GM21786 (cell line): ENCODE measurements around the gene CNTN6.
"Not testable (repeated sequence)": the region's sequence is repeated elsewhere in the genome, so short reads cannot be mapped to it uniquely, and the experiment has no call there.

Experiments used
- ATAC-seq: cut with Tn5 transposase; IDR thresholded peaks from one replicate; pipeline ENCODE4 v1.9.1; 2021; ENCODE audit not compliant: unreplicated experiment

The CNTN6 gene

DNA sequence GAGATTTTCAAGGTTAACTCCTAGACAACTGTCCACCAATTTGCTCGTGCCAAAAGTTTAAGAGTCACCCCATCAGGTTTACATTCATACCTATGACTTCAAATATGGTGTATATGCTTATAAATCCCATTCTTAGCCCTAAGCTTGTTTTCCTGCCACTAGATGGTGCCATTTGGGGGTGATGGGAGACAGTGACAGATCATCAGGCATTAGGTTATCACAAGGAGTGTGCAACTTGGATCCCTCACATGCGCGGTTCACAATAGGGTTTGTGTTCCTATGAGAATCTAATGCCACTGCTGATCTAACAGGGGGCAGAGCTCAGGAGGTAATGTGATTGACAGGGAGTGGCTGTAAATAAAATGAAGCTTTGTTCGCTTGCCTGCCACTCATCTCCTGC, 182.7 kb downstream of the CNTN6 start:
- ATAC-seq: no peak

DNA sequence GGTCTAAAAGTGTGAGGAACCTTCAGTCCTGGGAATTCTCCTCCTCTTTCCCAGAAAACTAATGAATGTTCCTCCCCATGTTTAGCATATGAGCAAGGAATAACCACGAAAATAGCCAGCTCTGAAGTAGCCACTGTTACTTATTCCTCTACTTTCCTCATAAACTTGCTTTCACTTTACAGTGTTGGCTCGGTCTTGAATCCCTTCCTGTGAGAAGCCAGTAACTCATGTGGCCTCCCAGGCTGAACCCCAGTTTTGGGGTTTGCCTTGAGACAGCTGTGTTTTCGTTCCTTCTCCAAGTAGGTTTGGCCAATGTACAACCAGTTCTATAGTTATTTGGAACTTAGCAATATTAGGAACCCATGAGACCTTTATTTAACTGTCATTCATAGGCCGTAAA, 195.0 kb downstream of the CNTN6 start:
- no peak for ATAC-seq

DNA sequence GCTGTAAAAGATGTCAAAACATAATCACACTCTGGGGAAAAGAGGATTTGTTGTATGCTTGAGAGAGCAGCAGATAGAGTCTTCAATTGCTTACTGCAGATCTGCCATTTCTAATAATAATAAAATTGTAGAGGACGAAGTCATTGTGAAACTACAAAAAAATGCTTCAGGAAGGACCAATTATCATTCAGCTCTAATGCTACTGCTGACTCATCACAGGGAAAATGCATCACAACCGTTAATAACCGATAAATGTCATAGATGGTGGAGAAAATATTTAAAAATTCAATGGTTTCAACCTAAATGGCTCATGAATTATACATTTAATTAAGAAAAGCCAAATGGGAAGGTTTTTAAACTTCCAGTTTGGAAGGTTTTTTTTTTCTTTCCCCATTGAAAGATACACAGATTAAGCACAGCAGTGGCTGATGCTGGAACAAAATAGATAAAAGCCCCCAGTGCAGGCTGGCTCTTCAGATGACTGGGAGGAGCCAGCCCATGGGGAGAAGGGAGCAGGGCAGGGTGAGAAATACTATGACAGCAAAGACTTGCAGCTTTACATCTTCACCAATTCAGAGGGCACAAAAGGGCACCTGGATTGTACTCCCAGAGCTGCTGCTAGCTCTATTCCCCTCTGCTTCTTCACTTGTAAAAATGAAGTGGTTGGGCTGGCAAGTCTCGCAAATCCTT, 196.1 kb downstream of the CNTN6 start:
- no peak for ATAC-seq

DNA sequence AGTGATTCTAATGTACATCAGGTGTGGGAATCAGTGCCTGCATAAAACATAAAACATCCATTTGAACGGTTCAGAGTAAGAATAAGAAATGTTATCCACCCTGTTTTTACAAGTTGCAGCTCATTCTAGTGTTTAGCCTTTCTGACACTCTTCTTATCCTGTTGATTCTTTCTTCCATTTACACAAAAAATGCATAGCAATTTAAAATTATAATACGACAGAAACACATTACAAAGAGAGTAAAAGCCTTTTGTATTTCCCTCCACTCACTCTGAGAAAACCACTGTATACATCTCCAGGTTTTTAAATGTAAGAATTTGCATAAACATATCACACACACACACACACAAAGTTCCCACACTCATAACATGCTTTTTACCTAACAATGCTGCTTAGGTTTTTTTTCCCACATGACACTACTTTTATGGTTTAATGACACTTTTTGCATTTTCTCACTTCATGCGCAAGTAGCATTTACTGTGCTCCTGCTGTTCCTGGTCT, 199.8 kb downstream of the CNTN6 start:
- ATAC-seq: no peak

DNA sequence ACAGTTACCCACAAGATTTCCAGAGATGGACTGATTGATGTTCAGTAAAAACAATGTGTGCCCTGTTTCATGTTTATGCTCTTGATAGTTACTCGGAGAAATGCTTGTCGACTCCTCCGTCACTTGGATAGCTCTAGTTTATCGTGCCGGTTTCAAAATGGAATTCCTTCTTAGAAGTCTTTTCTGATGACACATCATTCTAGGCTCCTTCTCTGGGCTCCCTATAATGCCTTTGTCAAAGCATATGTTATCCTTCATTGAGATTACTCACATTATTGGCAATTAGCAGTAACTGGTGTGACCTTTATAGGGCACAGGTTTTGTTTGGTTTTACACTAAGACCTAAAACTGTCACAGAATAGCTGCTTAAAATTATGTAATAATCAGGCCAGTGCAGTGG, 201.8 kb downstream of the CNTN6 start:
- ATAC-seq: no peak

DNA sequence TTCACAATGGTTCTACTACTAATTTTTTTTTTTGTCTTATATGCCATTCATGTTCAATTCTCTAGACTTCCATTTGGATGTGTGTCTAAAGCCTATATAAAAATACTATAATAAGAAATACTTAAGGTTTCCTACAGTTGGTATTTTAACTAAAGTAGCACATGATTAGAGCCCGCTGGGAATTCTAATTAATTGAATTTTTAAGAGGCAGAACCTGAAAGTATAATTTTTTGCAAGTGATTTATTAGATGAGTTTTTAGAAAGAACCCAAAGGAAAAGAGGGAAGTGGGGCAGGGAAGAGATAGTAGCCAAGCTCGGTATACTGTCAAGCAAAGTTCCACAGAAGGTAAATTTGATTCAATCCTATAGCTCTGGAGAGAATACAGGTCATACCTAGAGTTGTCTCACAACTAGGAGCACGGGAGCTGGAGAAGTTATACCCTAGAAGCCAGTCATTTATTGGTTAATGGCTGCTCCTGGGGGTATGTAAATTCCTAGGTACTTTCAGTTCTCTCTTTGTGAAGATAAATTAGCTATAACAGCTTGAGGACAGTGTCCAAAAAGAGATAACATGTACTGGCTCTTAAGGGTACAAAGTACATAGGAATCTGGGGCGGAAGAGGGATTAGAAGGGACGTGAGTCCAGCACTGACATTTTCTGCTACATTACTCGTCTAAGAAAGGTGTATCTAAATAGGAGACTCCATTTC, 225.6 kb downstream of the CNTN6 start:
- no peak for ATAC-seq

DNA sequence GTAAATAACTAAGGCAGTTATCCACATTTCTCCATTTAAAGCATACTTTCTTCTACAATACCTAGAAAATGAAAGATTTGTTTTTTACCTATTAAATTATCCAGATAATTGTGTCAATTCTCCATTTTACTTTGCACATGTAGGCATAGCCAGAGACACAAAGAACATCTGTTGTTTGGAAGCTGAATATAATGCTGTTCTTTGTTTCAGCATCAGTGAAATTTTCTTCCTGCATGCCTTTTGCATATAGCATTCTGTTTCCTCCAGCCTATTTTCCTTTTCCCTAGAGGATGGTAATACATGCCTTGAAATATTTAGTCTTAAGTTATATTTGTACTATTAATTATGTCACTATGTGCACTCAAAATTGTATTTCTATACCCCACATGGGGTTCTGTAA, 233.7 kb downstream of the CNTN6 start:
- ATAC-seq: no peak

DNA sequence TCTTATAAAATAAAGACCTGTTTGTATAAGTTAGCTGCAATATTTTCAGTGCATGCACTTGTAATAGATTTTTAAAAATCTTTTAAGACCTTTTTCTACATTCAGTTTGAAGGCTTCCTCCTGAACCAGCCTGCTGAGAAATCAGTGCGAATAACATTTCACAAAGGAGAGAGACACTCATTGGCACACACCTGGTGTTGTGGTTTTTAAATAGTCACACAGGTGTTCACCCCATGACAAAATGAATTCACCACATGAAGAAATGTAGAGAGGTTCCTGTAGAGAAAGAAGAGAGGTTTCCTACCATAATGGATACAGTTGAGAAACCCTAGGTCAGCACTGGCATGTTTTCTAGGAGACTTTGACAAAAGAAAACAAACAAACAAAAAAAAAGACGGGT, 237.3 kb downstream of the CNTN6 start:
- ATAC-seq: no peak

DNA sequence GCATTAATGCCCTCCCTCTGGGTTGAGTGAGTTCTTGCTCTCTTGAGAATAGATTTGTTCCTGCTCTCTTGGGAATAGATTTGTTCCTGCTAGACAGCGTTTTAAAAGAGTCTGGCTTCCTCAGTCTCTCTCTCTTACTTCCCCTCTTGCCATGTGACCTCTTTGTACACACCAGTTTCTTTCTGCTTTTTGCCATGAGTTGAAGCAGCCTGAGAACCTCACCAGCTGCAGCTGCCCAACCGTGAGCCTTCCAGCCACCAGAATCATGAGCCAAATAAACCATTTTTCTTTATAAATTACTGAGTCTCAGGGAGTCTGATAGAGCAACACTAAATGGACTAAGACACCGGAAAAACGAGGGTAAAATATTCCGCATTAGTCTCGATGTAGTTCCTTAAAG, 253.6 kb downstream of the CNTN6 start:
- no peak for ATAC-seq

DNA sequence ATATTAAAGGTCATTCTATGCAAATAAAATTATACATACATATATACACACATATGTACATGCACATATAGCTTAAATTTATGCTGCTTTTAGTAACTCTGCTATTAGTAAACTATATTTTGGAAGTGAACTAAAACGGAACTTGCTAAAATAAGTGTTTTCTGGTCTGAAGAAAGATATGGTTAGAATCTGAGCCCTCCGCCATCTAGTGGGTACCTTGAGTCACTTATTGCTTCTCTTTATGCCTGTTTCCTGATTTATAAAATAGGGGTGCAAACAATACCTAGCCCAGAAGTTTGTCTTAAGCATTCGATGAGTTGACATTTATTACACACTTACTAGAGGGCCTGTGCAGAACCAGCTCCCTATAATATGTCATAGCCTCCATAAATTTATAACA, 255.7 kb downstream of the CNTN6 start:
- no peak for ATAC-seq

DNA sequence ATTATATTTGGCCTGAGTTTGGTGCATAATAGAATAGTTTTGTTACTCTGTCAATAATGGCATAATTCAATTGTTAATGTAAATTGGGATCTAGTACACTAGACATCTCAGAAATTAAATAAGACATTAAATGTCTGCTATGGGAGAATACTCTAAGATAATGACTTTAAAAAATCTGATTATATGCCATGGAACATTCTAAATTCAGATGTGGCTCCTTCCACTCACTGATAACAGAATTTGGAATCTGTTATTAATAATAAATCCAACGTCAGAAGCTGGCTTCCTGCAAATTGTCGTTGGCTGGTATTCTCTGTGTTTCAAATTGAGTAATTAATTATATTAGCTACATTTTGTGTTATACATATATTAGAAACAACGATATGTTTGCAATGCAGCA, 258.1 kb downstream of the CNTN6 start:
- ATAC-seq: no peak

DNA sequence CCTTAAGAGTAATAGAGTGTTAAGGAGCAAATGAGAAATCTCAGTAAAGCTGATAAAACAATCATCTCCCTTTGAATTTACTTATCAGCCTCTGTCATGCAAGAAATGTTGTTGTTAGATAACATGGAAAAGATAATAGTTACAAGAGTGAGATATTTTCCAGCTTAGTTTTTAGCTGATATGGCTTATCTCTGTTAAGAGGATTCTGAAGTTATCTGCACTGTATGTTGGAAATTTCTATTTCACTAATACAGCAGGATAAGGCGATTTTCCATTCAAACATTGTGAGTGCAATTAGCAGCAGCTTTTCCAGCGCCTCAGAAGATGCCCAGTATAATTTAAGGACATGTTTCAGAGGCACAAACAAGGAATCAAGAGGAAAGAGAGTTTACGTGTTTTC, 262.9 kb downstream of the CNTN6 start:
- ATAC-seq: no peak

DNA sequence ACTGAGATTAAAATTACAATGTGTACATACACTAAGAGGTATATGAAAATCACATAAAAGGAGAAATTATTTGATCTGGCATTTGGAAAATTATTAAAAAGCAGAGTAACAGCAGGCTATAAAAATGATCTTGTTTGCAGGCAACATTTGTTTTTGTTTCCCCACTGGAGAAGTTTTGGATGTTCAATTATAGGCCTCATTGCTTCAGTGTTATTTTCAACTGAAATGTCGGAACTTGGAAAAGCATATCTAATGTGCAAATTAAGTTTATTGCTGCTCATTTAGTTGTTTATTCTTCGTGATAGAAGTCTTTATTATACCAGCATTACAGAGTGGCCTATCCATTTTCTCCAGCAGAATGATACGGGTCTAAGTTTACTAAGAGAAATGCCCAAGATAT, 263.3 kb downstream of the CNTN6 start:
- no peak for ATAC-seq

DNA sequence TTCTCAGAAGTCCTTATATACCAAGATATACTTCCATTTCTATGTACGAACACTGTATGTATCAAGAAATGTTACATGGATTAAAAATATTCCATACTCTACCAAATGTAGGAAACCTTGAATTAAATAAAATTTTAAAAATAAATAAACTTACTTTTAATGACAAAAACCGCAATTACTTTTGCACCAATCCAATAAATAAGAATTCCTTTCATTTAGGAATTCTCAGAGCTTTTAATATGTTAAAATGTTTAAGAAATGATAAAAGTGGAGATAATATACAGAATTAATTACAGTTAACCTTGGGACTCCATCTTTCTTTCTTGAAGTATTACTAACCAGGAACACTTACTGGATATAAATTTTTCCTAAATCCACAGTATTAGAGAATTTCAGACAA, 272.7 kb downstream of the CNTN6 start:
- ATAC-seq: no peak

DNA sequence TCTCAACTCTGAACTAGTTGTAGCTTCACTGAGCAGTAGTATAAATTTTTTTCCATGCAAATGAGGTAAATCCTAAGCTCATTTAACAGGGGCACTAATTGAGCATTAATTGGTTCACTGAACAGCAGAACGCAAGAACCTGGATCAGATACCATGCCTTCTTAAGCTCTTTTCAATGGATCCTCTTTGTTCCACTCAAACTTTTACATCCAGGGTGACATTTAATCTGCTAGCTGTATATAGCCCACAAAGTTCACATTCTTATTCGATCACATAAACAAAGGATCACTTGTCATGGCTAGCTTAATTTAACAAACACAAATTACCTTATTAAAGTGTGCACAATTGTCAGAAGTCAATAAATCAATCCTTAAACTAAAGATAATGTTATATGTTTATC, 281.6 kb downstream of the CNTN6 start:
- ATAC-seq: no peak

DNA sequence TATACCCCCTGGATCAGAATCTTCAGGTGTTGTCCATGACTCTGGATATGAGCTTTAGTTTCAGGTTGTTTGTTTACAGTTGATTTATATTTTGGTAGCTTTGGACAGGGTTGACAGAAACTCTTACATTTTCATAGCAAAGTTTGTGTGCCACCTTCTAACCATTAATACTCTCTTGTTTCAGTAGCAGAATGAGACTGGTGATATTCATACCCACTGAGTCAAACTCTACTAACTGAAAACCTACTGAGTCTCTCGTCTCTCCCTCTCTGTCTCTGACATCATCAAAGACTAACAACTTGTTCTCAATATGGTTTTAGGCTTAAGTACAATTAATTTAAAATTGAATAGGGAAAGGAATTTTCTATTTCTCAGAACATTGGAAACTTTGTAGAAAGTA, 282.3 kb downstream of the CNTN6 start:
- ATAC-seq: no peak

DNA sequence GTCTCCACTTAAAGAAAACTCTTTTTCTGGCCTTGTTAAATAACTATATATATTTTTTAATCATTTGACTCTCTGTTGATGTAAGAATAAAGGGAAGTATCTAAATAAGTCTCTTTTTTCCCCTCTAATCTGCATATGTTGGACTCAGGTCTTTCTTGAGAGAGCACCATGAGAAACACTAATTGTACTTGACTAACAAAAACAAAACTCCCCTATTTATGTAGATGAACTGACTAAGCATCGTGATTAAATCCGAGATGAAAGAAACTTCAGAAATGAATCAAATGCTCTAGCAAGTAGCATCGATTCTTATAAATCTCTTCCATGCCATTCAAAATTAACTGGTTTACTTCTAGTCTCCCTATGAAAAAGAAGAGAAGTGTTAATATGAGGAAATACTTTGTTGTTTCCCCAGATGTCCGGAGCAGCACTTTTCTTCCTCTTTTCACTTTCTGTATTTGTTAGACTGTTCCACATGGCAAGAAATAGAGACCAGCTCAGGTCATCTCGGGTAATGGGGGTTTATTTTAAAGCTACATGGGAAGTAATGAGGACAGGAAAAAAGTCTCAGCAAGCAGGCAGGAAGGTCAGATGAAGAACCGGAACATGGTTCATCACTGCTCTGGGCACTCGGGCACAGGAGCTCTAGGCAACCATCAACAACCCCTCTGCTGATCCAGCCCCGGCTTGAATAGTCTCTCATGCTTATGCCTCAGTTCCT, 288.3 kb downstream of the CNTN6 start:
- ATAC-seq: peak; percentile 90

DNA sequence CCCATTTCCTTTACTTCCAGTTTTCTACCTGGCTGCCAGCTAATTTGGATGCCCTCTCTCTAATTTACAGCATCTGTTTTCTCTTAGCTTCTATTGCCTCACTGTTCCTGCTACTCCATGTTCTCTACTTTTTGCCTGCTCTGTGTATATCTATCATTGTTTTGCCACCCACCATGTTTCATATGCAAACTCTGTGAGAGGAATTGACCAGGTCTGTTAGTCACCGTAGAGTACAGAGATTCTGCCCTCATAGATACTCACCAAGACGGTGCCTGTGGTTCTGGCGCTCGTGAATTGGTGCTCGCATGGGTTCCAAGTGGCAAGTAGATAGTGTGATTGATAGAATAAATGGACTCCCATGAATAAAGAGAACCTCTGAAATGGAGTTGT, 288.8 kb downstream of the CNTN6 start:
- ATAC-seq: peak; percentile 37

DNA sequence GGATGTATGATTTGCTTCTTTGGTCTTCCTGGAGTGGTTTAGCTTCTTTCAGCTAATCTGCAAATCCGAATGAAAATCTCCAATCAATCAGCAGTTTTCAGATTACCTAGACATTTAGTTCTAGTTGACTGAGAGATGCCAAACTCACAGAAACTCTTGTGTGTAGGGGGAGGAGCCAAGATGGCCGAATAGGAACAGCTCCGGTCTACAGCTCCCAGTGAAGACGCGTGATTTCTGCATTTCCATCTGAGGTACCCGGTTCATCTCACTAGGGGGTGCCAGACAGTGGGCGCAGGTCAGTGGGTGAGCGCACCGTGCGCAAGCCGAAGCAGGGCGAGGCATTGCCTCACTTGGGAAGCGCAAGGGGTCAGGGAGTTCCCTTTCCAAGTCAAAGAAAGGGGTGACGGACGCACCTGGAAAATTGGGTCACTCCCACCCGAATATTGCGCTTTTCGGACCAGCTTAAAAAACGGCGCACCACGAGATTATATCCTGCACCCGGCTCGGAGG, 294.6 kb downstream of the CNTN6 start:
- not testable (repeated sequence) for ATAC-seq

DNA sequence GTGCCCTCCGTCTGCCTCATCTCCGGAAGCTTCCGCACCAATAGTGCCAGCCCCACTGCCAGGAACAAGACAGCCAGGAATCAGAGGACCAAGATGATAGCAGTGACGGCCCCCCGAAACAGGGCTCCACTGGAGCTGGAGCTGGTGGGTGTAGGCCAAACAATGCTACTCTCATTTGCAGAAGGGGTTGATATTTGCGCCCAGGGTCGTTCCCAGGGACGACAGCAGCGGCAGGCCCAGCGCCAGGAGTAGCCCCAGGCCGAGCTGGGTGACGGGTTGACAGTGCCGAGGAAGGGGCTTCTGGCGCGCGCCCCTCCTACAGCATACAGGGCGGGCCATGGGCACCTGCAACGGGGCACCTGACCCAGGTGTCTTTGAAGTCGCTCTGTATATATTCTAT, 301.4 kb downstream of the CNTN6 start:
- ATAC-seq: no peak

DNA sequence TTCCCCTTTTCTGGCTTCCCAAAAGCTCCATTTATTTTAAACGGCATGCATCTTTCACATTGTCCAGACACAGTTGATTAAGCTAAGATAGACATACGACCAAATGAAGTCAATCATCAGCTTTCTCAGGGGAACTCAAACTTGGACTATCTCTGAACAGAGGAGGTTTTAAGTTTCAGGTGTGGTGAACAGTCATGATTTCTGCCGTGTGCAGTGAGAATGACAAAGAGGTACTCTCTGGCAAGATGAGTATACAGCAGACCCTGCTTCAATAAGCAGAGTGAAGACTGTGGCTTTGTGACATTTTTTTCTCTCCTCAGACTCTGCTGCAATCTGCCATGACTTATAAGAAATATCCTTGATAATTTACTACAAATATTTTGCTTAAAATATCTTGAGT, 307.7 kb downstream of the CNTN6 start:
- ATAC-seq: no peak
